ENCODE data around the gene TLK1. TPM values are rescaled to one million over a fixed set of nuclear protein-coding genes. Genes with fewer than 3 reads are reported as not detected.

TLK1 gene
- polyA plus RNA-seq, 1 experiment = 6.4 TPM

DNA sequence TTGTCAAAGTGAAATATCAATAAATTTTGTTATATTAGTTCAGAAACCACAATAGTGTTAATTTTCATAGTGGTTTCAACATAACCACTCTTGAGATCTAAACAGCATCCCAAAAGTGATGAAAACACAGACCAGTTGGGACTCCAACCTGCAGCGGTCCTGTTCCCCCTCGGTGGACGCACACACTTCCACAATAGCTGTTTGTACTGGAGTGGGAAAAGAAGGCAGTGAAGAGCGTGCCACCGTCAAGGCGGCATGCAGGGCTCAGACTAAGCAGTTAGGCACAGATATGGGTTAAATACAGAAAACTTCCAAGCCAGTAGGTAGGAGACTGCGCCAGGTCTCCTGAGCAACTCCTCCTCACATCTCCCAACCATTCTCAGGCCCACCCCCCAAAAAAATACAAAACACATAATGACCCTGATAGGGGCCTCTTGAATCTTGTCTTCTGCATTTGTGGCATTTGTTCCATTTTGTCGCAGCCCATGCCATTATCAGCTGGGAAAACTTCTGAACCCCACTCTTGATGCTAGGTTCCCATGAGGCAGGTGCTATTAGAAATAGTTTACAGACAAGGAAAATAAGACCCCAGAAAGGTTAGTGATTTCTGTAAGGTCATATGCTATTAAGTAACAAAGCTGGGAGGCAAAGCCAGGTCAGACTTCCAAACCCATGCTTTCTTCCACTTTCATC lies 174.0 kb downstream of the TLK1 start:
- CTCF ChIA-PET = interaction anchor here (1.5 kb wide), 1 partner anchor 429 kb away, joined by 3 read pairs; no protein-coding TSS in a partner anchor
- POLR2A ChIA-PET = no interaction called here

DNA sequence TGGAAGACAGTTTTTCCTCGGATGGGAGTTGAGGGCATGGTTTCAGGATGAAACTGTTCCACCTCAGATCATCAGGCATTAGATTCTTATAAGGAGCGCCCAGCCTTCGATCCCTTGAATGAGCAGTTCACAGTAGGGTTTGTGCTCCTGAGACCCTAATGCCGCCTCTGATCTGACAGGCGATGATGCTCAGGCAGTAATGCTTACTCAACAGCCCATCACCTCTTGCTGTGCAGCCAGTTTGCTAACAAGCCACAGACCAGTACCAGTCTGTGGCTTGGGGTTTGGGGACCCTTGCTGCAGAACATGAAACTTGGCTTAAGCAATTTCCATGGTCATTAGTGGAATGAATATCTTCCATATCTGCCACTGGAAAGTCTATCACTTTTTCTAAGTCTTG lies 175.3 kb downstream of the TLK1 start:
- POLR2A ChIA-PET = no interaction called here

More for the DNA sequence above, 174.0 kb downstream of the TLK1 start:
- H3K4me3 ChIP-seq (ENCODE audit: low read depth, low read length) = no peak overlapping the region
- H3K27me3 ChIP-seq (ENCODE audit: control insufficient read depth, insufficient read depth, low read length) = no peaks in the 10 kb centered on the region
- no peaks in the 10 kb centered on the region; the same call in 1 of the 2 replicates for H3K36me3 ChIP-seq (ENCODE audit: control insufficient read depth, insufficient read depth, low read length)
- TF ChIP-seq, protein P1, sequence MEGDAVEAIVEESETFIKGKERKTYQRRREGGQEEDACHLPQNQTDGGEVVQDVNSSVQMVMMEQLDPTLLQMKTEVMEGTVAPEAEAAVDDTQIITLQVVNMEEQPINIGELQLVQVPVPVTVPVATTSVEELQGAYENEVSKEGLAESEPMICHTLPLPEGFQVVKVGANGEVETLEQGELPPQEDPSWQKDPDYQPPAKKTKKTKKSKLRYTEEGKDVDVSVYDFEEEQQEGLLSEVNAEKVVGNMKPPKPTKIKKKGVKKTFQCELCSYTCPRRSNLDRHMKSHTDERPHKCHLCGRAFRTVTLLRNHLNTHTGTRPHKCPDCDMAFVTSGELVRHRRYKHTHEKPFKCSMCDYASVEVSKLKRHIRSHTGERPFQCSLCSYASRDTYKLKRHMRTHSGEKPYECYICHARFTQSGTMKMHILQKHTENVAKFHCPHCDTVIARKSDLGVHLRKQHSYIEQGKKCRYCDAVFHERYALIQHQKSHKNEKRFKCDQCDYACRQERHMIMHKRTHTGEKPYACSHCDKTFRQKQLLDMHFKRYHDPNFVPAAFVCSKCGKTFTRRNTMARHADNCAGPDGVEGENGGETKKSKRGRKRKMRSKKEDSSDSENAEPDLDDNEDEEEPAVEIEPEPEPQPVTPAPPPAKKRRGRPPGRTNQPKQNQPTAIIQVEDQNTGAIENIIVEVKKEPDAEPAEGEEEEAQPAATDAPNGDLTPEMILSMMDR (IDR thresholded peaks at IDR 0.05; ENCODE audit: insufficient read depth, low read depth, low read length) = no peak
- no peak for DNase-seq (ENCODE audit: low read depth)

DNA sequence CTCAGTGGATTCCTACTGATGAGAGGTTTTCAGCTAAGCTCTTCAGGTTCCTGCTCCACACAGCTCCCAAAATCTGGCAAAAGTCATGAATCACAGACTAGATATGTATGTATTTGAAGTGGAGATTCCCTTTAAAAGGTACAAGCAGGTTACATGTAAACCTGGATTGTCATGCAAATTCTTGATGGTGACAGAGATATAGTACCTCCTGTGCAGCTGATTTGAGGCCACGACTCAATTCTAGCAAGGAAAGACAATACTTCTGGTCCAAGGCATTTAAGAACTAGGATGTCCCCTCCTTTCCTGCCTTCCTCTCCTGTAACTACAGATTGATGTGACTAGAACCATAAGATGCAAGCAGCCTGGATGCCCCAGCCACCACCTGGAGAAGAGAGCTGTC lies 176.6 kb downstream of the TLK1 start:
- CTCF ChIA-PET = no interaction called here
- Histone ChIP-seq H3K27me3 (ENCODE audit: control insufficient read depth, insufficient read depth, low read length) (no peaks in the 10 kb centered on the region), H3K4me3 (ENCODE audit: low read depth, low read length) (no peak overlapping the region), H3K36me3 (ENCODE audit: control insufficient read depth, insufficient read depth, low read length) (no peaks in the 10 kb centered on the region; the same call in 1 of the 2 replicates)
- DNase-seq (ENCODE audit: low read depth) = no peak
- POLR2A ChIA-PET = no interaction called here
- TF ChIP-seq, protein P1 (IDR thresholded peaks at IDR 0.05; ENCODE audit: insufficient read depth, low read depth, low read length) = no peak

More for the DNA sequence above, 175.3 kb downstream of the TLK1 start:
- TF ChIP-seq, protein P1 (IDR thresholded peaks at IDR 0.05; ENCODE audit: insufficient read depth, low read depth, low read length) = no peak
- H3K36me3 ChIP-seq (ENCODE audit: control insufficient read depth, insufficient read depth, low read length) = no peaks in the 10 kb centered on the region; the same call in 1 of the 2 replicates
- DNase-seq (ENCODE audit: low read depth) = no peak
- CTCF ChIA-PET = no interaction called here
- H3K4me3 ChIP-seq (ENCODE audit: low read depth, low read length) = no peak overlapping the region
- H3K27me3 ChIP-seq (ENCODE audit: control insufficient read depth, insufficient read depth, low read length) = no peaks in the 10 kb centered on the region

DNA sequence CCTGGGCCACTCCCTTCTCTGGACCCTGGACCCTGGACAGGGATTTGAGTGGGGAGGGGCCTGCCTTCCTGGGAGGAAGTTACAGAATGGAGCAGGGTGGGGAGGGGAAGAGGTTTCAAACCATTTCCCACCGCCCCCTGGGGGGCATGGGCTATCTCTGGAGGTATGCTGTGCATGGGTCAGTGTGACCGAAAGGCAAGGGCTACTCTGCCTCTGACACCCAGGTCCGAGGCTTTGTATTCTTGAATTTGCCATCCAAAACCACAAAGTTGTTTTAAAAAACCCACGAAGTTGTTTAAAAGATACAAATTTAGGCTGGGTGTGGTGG lies 184.8 kb downstream of the TLK1 start:
- no peaks in the 10 kb centered on the region for H3K36me3 ChIP-seq (ENCODE audit: control insufficient read depth, insufficient read depth, low read length)
- H3K27me3 ChIP-seq (ENCODE audit: control insufficient read depth, insufficient read depth, low read length) = no peaks in the 10 kb centered on the region
- H3K4me3 ChIP-seq (ENCODE audit: low read depth, low read length) = no peak overlapping the region
- ChIA-PET POLR2A (no interaction called here), CTCF (interaction anchor here (1.2 to 1.7 kb wide), 2 partner anchors 183 to 440 kb away, joined by 3 to 6 read pairs; no protein-coding TSS in a partner anchor)
- TF ChIP-seq, protein P1 (IDR thresholded peaks at IDR 0.05; ENCODE audit: insufficient read depth, low read depth, low read length) = no peak
- DNase-seq (ENCODE audit: low read depth) = no peak

DNA sequence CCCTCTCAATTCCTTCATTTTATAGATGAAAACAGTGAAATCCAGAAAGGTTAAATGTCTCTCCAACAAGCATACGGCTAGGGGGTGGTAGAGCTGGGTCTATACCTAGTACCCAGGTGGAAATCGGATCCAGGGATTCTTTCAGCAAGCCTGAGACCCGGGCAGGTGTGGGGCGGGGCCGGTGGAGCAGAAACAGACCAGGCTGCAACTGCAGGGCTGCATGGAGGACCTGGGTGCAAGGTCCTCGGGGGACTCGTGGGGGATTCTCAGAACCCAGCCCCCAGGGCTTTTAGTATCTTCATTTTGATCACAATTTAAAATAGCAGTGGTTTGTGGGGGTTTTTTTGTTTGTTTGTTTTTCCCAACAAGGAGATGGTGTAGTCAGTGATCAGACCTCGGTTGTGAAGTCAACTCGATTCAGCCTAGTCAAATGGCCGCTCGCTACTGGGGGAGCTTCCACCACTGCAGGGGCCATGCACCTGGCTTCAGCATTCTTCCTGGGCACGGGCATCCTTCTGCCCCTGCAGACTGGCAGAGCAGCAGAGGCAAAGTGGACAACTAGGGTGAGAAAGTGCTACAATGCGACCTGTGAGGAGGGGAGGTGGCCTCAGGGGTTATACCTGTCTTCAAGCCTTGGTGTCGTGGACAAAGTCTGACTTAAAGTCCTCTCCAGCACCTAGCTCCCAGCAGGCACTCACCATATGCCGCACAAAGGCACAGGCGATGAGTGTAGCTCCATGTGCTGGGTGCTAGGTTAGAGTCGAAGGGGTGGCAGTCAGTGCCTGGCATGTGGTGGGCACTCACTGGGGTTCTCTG lies 185.4 kb downstream of the TLK1 start:
- no peaks in the 10 kb centered on the region for H3K27me3 ChIP-seq (ENCODE audit: control insufficient read depth, insufficient read depth, low read length)
- H3K4me3 ChIP-seq (ENCODE audit: low read depth, low read length) = no peak overlapping the region
- POLR2A ChIA-PET = no interaction called here
- CTCF ChIA-PET = interaction anchor here (0.6 to 1.8 kb wide), 4 partner anchors 166 to 441 kb away, joined by 3 to 14 read pairs (median 3); no protein-coding TSS in a partner anchor
- TF ChIP-seq, protein P1 (IDR thresholded peaks at IDR 0.05; ENCODE audit: insufficient read depth, low read depth, low read length) = no peak
- no peak for DNase-seq (ENCODE audit: low read depth)
- H3K36me3 ChIP-seq (ENCODE audit: control insufficient read depth, insufficient read depth, low read length) = no peaks in the 10 kb centered on the region
